ENCODE measurements around the gene TSEN2. TPM values are rescaled to one million over a fixed set of nuclear protein-coding genes. Genes with fewer than 3 reads are reported as not detected.

TSEN2 gene
- total RNA-seq, 4 donors from 2014 or later, result 16.1 to 26.7 (median 21.4) TPM

DNA sequence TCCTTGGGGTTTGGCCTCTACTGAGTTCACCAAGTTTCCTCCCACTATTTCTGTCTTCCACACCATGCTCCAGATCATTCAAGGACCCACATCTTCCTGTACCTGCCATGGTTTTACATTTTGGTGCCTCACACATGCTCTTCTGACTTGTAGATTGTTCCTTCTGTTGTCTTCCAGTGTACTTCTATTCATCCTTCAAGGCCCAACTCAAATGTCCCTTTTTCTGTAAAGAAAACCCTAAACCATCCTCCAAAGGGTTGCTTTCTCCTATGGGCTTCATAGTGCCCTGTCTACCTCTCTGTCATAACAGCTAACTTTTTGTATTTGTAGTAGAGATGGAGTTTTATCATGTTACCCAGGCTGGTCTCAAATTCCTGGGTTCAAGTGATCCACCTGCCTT, 20.1 kb upstream of the TSEN2 start:
- no peak for ATAC-seq
- H3K27me3 ChIP-seq, result peaks cover 4% of the 10 kb centered on the region
- H3K9me3 ChIP-seq, result no peaks in the 10 kb centered on the region
- TF ChIP-seq POLR2A (IDR thresholded peaks at IDR 0.05) (no peak), EP300 (IDR thresholded peaks at IDR 0.05) (no peak), POLR2AphosphoS5 (IDR thresholded peaks at IDR 0.05) (no peak)
- TF ChIP-seq, protein P1, sequence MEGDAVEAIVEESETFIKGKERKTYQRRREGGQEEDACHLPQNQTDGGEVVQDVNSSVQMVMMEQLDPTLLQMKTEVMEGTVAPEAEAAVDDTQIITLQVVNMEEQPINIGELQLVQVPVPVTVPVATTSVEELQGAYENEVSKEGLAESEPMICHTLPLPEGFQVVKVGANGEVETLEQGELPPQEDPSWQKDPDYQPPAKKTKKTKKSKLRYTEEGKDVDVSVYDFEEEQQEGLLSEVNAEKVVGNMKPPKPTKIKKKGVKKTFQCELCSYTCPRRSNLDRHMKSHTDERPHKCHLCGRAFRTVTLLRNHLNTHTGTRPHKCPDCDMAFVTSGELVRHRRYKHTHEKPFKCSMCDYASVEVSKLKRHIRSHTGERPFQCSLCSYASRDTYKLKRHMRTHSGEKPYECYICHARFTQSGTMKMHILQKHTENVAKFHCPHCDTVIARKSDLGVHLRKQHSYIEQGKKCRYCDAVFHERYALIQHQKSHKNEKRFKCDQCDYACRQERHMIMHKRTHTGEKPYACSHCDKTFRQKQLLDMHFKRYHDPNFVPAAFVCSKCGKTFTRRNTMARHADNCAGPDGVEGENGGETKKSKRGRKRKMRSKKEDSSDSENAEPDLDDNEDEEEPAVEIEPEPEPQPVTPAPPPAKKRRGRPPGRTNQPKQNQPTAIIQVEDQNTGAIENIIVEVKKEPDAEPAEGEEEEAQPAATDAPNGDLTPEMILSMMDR (IDR thresholded peaks at IDR 0.05), result no peak
- no peaks in the 10 kb centered on the region for H3K36me3 ChIP-seq
- H3K27ac ChIP-seq, result no peak overlapping the region
- no peak overlapping the region for H3K4me3 ChIP-seq
- H3K4me1 ChIP-seq, result no peaks in the 10 kb centered on the region

DNA sequence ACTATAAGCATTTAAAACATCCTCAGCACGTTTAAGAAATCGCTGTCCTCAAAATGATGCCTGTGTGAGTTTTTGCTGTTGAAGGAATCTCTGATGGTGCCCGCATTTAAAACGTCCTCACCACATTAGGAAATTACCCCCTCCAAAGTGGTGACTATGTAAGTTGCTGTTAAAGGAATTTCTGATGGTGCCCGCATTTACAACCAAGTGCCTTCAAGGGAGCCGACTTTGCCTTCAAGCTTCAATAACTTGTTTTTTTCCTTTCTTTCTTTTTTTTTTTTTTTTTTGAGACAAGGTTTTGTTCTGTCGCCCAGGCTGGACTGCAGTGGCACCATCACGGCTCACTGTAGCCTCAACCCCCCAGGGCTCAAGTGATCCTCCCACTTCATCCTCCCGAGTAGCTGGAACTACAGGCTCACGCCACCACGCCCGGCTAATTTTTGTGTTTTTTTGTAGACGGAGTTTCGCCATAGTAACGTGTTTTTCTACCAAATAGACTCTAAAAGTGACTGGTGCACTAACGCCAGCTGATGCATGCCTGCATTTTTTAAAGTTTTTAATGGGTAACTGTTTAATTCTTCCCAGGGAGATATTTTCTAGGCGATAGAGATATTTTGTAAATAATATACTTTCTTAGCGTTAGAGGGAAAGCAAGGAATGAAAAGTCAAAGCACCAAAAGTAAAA, 19.0 kb upstream of the TSEN2 start:
- no peak for TF ChIP-seq POLR2A (IDR thresholded peaks at IDR 0.05)
- TF ChIP-seq, protein P1 (IDR thresholded peaks at IDR 0.05), result no peak
- no peak for TF ChIP-seq EP300 (IDR thresholded peaks at IDR 0.05)
- no peak for TF ChIP-seq POLR2AphosphoS5 (IDR thresholded peaks at IDR 0.05)
- no peak overlapping the region for H3K27ac ChIP-seq
- no peak for ATAC-seq

DNA sequence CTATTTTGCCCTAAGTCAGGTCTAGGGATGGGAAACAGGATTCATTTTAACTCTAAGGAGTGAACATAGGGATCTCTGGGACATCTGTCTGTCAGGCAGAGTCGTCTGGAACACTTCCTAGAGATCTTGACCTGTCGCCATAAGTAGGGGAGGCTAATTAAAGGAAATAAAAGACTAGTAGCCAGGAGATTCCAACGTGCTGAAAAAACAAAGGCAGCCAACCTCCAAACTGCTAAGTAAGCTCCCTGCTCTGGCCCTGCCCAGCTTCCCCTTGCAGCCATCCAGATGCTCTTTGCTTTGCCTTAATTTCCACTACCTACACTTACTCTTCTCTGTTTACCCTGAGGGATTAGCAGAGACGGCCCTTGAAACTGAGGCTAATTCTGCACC, 18.4 kb upstream of the TSEN2 start:
- Histone ChIP-seq H3K9me3 (no peaks in the 10 kb centered on the region), H3K27ac (no peak overlapping the region), H3K36me3 (no peaks in the 10 kb centered on the region), H3K4me3 (no peak overlapping the region), H3K27me3 (peaks cover 4% of the 10 kb centered on the region), H3K4me1 (no peaks in the 10 kb centered on the region)
- TF ChIP-seq EP300 (IDR thresholded peaks at IDR 0.05) (no peak), POLR2A (IDR thresholded peaks at IDR 0.05) (no peak), POLR2AphosphoS5 (IDR thresholded peaks at IDR 0.05) (no peak)
- TF ChIP-seq, protein P1 (IDR thresholded peaks at IDR 0.05), result no peak
- no peak for ATAC-seq
- 21 to 34% methylated on average over 3 of the region's 4 CpGs for WGBS, 2 donors (ENCODE audit: low coverage in 1 of 2)

More for the DNA sequence above, 19.0 kb upstream of the TSEN2 start:
- H3K36me3 ChIP-seq, result no peaks in the 10 kb centered on the region
- WGBS, 2 donors (ENCODE audit: low coverage in 1 of 2), result 86 to 92% methylated on average over 9 to 18 of the region's 18 CpGs
- no peak overlapping the region for H3K4me3 ChIP-seq
- peaks cover 4% of the 10 kb centered on the region for H3K27me3 ChIP-seq
- no peaks in the 10 kb centered on the region for H3K9me3 ChIP-seq
- no peaks in the 10 kb centered on the region for H3K4me1 ChIP-seq

DNA sequence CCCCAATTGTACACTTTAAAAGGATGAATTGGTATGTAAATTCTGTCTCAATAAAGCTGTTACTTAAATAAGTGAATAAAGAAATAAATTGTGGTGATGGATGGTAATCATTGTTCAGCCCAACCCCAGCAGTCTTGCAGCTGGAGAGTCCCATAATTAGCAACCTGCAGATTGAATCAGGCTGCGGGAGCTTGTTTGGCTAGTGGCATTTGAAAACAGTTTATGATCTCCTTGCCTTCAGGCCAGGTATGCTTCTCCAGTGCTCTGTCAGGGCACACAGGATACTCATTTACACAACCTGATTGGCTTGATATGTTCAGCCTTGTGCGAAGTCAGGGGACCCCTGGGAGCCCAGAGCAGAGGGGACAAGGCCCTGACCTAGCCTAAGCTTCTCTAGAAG, 16.5 kb upstream of the TSEN2 start:
- Histone ChIP-seq H3K4me1 (no peaks in the 10 kb centered on the region), H3K4me3 (no peak overlapping the region), H3K27ac (no peak overlapping the region), H3K9me3 (no peaks in the 10 kb centered on the region), H3K27me3 (peaks cover 4% of the 10 kb centered on the region), H3K36me3 (no peaks in the 10 kb centered on the region)
- TF ChIP-seq, protein P1 (IDR thresholded peaks at IDR 0.05), result no peak
- TF ChIP-seq EP300 (IDR thresholded peaks at IDR 0.05), result no peak
- TF ChIP-seq POLR2A (IDR thresholded peaks at IDR 0.05), result no peak
- TF ChIP-seq POLR2AphosphoS5 (IDR thresholded peaks at IDR 0.05), result no peak
- WGBS, 2 donors (ENCODE audit: low coverage in 1 of 2), result 86% methylated on average over 1 of the region's 2 CpGs; no CpG with 5 or more reads in 1 of the 2 donors
- ATAC-seq, result no peak

DNA sequence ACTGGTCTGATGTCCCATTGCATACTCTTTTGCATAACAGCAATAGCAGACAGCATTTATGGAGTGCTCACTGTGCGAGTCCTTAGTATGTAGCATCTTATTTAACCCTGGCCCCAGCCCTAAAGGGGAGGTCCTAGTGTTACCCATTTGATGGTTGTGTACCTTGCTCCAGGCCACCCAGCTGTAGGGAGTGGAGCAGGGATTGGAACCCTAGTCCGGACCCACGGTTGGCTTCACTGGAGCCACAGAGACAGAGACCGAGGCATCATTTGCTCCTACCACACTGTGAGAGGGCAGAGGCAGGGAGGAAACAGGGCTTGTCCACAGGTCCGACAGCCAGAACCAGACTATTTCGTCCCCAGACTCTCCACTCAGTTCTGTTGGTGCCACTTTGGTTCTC, 16.0 kb upstream of the TSEN2 start:
- H3K27ac ChIP-seq, result no peak overlapping the region
- no peaks in the 10 kb centered on the region for H3K9me3 ChIP-seq
- peaks cover 4% of the 10 kb centered on the region for H3K27me3 ChIP-seq
- ATAC-seq, result no peak
- TF ChIP-seq POLR2A (IDR thresholded peaks at IDR 0.05), result no peak
- TF ChIP-seq POLR2AphosphoS5 (IDR thresholded peaks at IDR 0.05), result no peak
- TF ChIP-seq, protein P1 (IDR thresholded peaks at IDR 0.05), result no peak
- H3K4me3 ChIP-seq, result no peak overlapping the region
- H3K36me3 ChIP-seq, result no peaks in the 10 kb centered on the region
- 100% methylated on average over 1 to 2 of the region's 6 CpGs for WGBS, 2 donors (ENCODE audit: low coverage in 1 of 2)
- no peaks in the 10 kb centered on the region for H3K4me1 ChIP-seq
